22Rv1 (cell line): ENCODE results near the gene ARHGEF6.

Source experiments
- ZFX ChIP-seq: fragments of 450-650 bp; IDR thresholded peaks from 2 replicates; pipeline ENCODE4 v1.6.1; 2017; ENCODE audit warnings: antibody characterized with exemption, borderline replicate concordance
- TF ChIP-seq, protein P1 (sequence below): fragments of 450-650 bp; IDR thresholded peaks from 2 replicates; pipeline ENCODE4 v1.5.1; 2017; ENCODE audit warnings: mild to moderate bottlenecking

DNA sequence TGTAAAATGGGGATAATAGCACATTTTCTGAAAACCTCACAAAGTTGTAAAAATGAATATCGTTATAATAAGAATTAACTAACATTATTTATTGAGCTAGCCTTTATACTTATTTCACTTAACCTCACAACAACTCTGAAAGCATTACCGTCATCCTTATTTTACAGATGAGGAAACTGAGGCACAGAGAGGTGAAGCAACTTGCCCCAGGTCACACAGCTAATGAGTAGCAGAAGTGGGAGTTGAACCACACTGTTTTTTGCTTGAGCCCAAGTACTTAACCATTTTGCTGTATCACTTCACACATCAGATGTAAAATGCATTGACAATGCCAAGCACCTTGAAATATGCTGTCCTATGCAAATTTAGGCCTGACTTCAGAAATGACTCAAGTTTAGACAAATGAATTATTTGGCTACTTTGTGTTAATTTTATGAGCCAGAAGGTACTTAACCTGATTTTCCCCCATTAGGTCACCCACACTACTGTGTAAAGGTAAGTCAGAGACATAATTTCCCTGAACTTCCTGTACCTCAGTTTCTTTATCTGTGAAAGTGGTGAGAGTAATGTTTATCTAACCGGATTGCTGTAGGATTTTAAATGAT, 109.6 kb downstream of the ARHGEF6 start:
- TF ChIP-seq, protein P1, sequence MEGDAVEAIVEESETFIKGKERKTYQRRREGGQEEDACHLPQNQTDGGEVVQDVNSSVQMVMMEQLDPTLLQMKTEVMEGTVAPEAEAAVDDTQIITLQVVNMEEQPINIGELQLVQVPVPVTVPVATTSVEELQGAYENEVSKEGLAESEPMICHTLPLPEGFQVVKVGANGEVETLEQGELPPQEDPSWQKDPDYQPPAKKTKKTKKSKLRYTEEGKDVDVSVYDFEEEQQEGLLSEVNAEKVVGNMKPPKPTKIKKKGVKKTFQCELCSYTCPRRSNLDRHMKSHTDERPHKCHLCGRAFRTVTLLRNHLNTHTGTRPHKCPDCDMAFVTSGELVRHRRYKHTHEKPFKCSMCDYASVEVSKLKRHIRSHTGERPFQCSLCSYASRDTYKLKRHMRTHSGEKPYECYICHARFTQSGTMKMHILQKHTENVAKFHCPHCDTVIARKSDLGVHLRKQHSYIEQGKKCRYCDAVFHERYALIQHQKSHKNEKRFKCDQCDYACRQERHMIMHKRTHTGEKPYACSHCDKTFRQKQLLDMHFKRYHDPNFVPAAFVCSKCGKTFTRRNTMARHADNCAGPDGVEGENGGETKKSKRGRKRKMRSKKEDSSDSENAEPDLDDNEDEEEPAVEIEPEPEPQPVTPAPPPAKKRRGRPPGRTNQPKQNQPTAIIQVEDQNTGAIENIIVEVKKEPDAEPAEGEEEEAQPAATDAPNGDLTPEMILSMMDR, result no peak
- TF ChIP-seq ZFX, result no peak
